Measurements from ENCODE around the gene CCL19.

DNA sequence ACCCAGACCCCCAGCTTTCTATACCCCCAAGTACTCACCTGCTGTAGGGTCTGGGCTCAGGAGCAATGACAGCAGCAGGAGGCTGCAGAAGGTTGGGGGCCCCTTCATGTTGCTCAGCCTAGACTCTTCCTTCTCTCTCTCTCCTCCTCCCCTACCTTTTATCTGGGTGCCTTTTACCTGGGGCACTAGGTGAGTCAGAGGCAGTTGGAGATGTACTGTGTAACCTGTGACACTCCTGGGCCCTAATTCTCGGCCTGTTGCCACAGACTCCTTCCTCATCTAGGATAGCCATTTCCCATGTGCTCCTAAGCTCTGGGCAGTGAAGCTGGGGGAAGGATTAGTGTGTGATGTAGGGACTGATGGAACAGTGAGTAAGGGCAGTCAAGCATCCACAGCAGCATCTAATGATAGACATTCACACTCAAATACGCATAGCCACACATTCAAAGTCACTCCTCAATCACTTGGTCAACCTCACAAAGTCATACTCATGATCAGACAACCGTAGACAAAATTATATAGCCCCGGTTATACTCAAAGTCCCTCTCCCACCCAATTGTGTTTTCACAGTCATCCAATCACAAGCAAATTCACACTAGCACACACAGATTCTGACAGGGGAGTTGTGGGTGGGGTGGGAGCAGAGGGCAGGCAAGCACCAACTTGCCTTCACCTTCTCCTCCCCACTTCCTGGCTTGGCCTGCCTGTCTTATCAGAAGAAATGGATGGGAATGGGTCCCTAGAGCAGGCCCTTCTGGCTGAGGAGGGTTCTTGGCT is 28.4 kb downstream of the CCL19 start, which contains the start of gene CCL27:
- TF ChIP-seq NR1H2 (CRISPR knock-in tag; IDR thresholded peaks at IDR 0.05): no peak
- TF ChIP-seq GABPB1 (CRISPR knock-in tag; IDR thresholded peaks at IDR 0.05): no peak
- TF ChIP-seq, protein P1, sequence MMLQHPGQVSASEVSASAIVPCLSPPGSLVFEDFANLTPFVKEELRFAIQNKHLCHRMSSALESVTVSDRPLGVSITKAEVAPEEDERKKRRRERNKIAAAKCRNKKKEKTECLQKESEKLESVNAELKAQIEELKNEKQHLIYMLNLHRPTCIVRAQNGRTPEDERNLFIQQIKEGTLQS (CRISPR knock-in tag; conservative IDR thresholded peaks at IDR 0.05): no peak
- no peak for TF ChIP-seq CREM (CRISPR knock-in tag; IDR thresholded peaks at IDR 0.05)
- TF ChIP-seq, protein P2, sequence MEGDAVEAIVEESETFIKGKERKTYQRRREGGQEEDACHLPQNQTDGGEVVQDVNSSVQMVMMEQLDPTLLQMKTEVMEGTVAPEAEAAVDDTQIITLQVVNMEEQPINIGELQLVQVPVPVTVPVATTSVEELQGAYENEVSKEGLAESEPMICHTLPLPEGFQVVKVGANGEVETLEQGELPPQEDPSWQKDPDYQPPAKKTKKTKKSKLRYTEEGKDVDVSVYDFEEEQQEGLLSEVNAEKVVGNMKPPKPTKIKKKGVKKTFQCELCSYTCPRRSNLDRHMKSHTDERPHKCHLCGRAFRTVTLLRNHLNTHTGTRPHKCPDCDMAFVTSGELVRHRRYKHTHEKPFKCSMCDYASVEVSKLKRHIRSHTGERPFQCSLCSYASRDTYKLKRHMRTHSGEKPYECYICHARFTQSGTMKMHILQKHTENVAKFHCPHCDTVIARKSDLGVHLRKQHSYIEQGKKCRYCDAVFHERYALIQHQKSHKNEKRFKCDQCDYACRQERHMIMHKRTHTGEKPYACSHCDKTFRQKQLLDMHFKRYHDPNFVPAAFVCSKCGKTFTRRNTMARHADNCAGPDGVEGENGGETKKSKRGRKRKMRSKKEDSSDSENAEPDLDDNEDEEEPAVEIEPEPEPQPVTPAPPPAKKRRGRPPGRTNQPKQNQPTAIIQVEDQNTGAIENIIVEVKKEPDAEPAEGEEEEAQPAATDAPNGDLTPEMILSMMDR (IDR thresholded peaks at IDR 0.05): no peak
- TF ChIP-seq, protein P3, sequence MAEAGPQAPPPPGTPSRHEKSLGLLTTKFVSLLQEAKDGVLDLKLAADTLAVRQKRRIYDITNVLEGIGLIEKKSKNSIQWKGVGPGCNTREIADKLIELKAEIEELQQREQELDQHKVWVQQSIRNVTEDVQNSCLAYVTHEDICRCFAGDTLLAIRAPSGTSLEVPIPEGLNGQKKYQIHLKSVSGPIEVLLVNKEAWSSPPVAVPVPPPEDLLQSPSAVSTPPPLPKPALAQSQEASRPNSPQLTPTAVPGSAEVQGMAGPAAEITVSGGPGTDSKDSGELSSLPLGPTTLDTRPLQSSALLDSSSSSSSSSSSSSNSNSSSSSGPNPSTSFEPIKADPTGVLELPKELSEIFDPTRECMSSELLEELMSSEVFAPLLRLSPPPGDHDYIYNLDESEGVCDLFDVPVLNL (CRISPR knock-in tag; IDR thresholded peaks at IDR 0.05; ENCODE audit: borderline replicate concordance, low read depth): no peak
- no peak for TF ChIP-seq NFYB (CRISPR knock-in tag; conservative IDR thresholded peaks at IDR 0.05; ENCODE audit: low read depth)
- TF ChIP-seq, protein P4, sequence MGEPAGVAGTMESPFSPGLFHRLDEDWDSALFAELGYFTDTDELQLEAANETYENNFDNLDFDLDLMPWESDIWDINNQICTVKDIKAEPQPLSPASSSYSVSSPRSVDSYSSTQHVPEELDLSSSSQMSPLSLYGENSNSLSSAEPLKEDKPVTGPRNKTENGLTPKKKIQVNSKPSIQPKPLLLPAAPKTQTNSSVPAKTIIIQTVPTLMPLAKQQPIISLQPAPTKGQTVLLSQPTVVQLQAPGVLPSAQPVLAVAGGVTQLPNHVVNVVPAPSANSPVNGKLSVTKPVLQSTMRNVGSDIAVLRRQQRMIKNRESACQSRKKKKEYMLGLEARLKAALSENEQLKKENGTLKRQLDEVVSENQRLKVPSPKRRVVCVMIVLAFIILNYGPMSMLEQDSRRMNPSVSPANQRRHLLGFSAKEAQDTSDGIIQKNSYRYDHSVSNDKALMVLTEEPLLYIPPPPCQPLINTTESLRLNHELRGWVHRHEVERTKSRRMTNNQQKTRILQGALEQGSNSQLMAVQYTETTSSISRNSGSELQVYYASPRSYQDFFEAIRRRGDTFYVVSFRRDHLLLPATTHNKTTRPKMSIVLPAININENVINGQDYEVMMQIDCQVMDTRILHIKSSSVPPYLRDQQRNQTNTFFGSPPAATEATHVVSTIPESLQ (CRISPR knock-in tag; IDR thresholded peaks at IDR 0.05): no peak
- TF ChIP-seq, protein P5, sequence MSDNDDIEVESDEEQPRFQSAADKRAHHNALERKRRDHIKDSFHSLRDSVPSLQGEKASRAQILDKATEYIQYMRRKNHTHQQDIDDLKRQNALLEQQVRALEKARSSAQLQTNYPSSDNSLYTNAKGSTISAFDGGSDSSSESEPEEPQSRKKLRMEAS (CRISPR knock-in tag; IDR thresholded peaks at IDR 0.05): no peak
- TF ChIP-seq, protein P6, sequence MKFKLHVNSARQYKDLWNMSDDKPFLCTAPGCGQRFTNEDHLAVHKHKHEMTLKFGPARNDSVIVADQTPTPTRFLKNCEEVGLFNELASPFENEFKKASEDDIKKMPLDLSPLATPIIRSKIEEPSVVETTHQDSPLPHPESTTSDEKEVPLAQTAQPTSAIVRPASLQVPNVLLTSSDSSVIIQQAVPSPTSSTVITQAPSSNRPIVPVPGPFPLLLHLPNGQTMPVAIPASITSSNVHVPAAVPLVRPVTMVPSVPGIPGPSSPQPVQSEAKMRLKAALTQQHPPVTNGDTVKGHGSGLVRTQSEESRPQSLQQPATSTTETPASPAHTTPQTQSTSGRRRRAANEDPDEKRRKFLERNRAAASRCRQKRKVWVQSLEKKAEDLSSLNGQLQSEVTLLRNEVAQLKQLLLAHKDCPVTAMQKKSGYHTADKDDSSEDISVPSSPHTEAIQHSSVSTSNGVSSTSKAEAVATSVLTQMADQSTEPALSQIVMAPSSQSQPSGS (CRISPR knock-in tag; IDR thresholded peaks at IDR 0.05; ENCODE audit: borderline replicate concordance, low read depth): no peak
- TF ChIP-seq ZBTB21 (CRISPR knock-in tag; IDR thresholded peaks at IDR 0.05; ENCODE audit: borderline replicate concordance): no peak
- TF ChIP-seq ZNF671 (CRISPR knock-in tag; IDR thresholded peaks at IDR 0.05): no peak
- TF ChIP-seq SP1 (CRISPR knock-in tag; conservative IDR thresholded peaks at IDR 0.05): no peak

Data from WTC11 (cell line).